GM21717 (cell line): ENCODE measurements around the gene EPB41L4B.
"Not testable (repeated sequence)": the region's sequence is repeated elsewhere in the genome, so short reads cannot be mapped to it uniquely, and the experiment has no call there.

Experiments used
- ATAC-seq: cut with Tn5 transposase; IDR thresholded peaks from one replicate; pipeline ENCODE4 v1.9.1; 2021; ENCODE audit warnings: mild to moderate bottlenecking, moderate library complexity; ENCODE audit not compliant: unreplicated experiment

The EPB41L4B gene

GRCh38 chr9:109129470-109130197, 191.2 kb downstream of the EPB41L4B start:
- no peak for ATAC-seq

GRCh38 chr9:109126671-109127070, 194.2 kb downstream of the EPB41L4B start:
- ATAC-seq: not testable (repeated sequence)

- no peak for ATAC-seq
Observed at GRCh38 chr9:109124121-109124520, 196.7 kb downstream of the EPB41L4B start.

GRCh38 chr9:109122726-109123621, 197.9 kb downstream of the EPB41L4B start:
- no peak for ATAC-seq
